GM13977 (cell line): ENCODE data around the gene DTX1.

ENCODE experiments used
- DNase-seq: peaks from one replicate; pipeline ENCODE4 v3.0.0; 2012; ENCODE audit warnings: low spot score
- CTCF ChIP-seq: IDR thresholded peaks from 2 replicates; pipeline ENCODE4 v1.5.1; 2012; ENCODE audit warnings: mild to moderate bottlenecking, control low read depth; ENCODE audit not compliant: insufficient read depth; ENCODE audit errors: extremely low read depth, missing control alignments
- in situ Hi-C: fragments of 300-500 bp; cut with MboI; formaldehyde crosslinking; loops from one replicate; pipeline ENCODE4 v1.12.0; 2022; ENCODE audit warnings: low sequenced_read_pairs, low pct_unique_long_range_greater_than_20kb, mixed read lengths, inconsistent platforms; ENCODE audit not compliant: unreplicated experiment

The DTX1 gene

GRCh38 chr12:113118142-113118541, 61.6 kb downstream of the DTX1 start:
- in situ Hi-C loops: no loop called here
- DNase-seq: no peak
- no peak for TF ChIP-seq CTCF

- DNase-seq: no peak
- in situ Hi-C loops: no loop called here
- no peak for TF ChIP-seq CTCF
These were observed 63.6 kb downstream of the DTX1 start for GRCh38 chr12:113119980-113120669.

- in situ Hi-C loops: no loop called here
- no peak for TF ChIP-seq CTCF
- no peak for DNase-seq
These were observed 64.3 kb downstream of the DTX1 start for GRCh38 chr12:113120670-113121370.

GRCh38 chr12:113127791-113128199, 71.3 kb downstream of the DTX1 start:
- no peak for DNase-seq
- no peak for TF ChIP-seq CTCF
- in situ Hi-C loops: no loop called here

GRCh38 chr12:113128802-113129663, 72.5 kb downstream of the DTX1 start:
- TF ChIP-seq CTCF: no peak
- in situ Hi-C loops: no loop called here
- no peak for DNase-seq

- no peak for TF ChIP-seq CTCF
- in situ Hi-C loops: no loop called here
- DNase-seq: no peak
These were observed 73.3 kb downstream of the DTX1 start for GRCh38 chr12:113129664-113130456.
